GM19193 (cell line): ENCODE measurements around the gene HRC.

Source experiments
- POLR2A ChIP-seq: IDR thresholded peaks from 4 replicates; pipeline ENCODE4 v1.6.1; 2011; ENCODE audit not compliant: insufficient read depth, insufficient read length; ENCODE audit errors: extremely low read depth

The HRC gene

DNA sequence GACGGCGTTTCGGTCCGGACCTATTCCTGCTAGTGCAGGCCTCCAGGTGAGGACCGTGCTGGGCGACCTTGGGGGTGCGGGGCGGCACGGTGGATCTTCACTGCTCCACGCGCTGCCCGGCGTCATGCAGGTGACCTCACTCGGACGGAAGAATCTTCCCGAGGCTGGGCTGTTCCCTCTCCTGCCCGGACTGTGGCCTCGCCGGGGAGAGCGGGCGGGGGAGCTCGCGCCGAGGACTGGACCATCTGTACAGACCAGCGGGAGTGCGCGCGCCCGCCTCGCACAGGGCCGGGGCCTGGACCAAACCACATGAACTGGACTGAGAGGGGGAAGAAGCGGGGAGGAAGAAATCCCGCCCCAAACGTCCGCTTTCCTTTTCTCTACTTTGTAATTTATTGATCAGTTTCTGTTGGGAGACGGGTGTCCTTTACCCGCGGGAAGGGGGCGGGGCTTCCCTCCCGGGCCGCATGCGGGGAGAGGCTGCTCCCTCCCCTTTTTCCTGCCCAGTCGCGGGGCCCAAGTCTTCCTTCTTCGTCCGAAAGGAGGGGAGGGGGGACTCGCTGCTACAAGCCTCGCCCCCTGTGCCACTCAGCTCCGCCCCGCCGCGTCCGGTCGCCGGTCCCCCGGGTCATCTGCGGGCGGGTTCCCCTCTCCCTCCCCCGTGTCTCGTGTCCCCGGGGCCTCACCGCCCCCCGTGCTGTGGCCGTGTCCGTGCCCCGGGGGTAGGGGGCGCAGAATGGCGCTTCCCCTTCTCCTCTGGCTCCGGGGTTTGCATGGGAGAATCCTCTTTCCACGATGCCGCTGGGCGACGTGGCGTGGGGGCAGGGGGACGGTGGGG, 4.9 kb downstream of the HRC start:
- TF ChIP-seq POLR2A = no peak

- TF ChIP-seq POLR2A = no peak
Measured at GRCh38 chr19:49149652-49150105, 5.5 kb downstream of the HRC start.

GRCh38 chr19:49148784-49149651, 6.2 kb downstream of the HRC start:
- no peak for TF ChIP-seq POLR2A

DNA sequence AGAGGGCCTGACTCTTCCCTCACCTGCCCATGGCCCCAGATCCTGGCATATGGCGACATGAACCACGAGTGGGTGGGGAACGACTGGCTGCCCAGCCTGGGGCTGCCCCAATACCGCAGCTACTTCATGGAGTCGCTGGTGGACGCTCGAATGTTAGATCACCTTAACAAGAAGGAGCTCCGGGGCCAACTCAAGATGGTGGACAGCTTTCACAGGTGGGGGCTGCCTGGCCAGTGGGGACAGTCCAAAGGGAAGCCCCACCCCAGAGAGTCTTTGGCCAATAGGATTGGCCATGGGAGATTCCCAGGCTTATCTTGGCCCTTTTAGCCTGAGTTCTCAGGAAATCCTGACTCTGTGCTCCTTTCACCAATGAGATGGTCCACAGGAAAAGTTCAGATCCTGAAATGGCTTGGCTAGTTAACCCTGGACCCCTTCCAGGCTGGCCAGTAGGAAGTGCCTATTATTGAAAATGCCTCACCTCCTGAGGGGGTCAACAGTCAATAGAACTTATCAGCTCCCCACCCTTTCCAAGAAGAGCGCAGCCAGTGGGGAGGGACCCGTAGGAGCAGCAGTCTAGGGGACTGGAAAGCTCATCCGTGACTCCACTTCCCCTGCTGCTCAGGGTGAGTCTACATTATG, 7.0 kb downstream of the HRC start:
- no peak for TF ChIP-seq POLR2A

- no peak for TF ChIP-seq POLR2A
Measured at GRCh38 chr19:49145573-49146407, 9.4 kb downstream of the HRC start.

DNA sequence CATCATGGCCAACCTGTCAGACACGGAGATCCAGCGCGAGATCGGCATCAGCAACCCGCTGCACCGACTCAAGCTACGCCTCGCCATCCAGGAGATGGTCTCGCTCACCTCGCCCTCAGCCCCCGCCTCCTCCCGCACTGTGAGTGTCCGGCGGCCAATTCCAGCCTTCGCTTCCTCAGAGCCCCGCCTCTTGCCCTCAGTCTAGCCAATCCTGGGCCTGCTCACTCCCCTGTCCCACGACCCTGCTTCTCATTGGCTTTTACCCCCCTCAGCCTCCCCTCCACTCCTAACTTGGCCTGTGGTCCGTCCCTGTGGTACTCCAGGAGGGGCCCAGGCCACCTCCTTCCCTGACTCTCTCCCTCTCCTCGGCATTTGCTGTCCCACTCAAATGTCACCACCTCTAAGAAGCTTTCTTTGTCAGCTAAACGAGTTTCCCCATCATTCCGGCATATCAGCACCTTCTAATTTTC, 12.3 kb downstream of the HRC start:
- TF ChIP-seq POLR2A = no peak

DNA sequence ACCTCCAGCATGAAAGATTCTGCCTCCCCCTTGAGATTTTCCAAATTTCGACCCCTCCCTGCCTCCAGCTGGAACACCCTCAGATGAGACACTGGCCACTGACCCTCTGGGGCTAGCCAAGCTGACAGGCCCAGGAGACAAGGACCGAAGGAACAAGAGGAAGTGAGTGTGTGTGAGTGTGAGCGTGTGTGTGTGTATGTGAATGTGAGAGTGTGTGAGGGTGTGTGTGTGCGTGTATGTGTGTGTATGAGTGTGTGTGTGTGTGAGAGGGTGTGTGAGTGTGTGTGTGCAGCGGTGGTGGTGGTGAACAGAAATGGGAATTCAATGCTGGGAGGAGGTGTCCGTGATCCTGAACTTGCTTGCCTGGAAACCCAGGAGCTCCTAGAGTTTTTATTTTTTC, 13.8 kb downstream of the HRC start:
- TF ChIP-seq POLR2A = no peak

DNA sequence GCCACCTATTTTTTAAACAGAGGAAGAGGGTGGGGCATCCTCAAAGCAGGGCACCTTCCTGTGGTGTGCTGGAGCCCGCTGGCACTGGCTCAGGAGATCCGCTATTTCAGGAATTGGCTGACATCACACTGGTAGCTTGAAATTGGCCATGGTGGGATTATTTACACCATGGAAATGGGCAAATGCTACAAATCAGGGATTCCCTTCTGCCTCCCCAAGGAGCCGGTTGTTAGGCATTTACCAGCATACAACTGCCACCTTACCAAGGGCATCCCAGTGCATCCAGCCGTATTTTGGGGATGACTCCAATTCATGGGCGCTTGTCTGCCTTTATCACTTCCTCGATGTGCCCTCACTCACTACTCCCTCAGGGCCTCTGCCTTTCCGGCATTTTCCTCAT, 14.2 kb downstream of the HRC start:
- no peak for TF ChIP-seq POLR2A

GRCh38 chr19:49136771-49137171, 18.4 kb downstream of the HRC start:
- no peak for TF ChIP-seq POLR2A

DNA sequence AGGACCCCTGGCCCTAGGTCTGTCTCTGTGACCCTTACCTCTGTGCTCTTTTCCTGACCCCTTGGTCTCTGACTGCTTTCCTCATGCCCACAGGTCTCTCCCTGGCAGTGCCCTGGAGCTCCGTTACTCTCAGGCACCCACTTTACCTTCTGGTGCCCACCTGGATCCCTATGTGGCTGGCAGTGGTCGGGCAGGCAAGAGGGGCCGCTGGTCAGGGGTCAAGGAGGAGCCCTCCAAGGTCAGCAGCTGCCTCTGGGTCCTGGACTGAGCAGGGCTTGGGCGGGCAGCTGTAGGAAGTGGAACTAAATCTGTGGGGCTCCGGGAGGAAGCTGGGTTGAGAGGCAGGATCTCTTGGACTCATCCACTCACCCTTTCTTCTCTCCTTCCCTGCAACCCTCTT, 19.5 kb downstream of the HRC start:
- TF ChIP-seq POLR2A = no peak

DNA sequence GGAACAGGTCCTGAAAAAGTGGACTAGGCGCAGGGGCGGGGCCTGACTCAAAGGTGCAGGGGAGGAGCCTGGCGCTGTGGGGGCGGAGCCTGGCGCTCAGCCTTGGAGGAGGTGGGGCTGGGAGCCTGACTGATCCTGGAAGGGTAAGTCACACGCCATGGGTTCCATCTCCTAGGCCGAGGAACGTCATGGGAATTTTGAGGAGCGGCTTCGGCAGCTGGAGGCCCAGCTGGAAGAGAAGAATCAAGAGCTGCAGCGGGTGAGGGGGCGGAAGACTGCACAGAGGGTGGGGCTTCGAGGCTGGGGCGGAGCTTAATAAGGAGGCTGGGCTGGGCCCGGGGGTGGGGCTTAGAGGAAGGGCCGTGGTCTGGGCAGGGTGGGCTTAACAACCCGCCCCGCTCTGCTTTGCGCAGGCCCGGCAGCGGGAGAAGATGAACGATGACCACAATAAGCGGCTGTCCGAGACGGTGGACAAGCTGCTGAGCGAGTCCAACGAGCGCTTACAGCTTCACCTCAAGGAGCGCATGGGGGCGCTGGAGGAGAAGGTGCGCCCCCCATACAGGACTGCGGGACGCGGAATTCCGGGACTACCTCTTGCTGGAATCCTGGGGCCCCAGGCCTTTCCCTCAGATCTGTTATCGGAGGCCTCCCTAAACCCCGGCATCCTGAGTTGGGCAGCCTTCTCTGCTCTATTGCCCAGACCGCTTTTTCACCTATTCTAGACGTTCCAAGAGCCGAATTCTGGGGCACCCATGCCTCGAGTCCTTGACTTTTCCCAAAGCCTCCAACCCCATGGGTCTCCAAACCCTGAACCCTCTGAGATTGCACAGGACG, 21.4 kb downstream of the HRC start:
- TF ChIP-seq POLR2A = no peak

DNA sequence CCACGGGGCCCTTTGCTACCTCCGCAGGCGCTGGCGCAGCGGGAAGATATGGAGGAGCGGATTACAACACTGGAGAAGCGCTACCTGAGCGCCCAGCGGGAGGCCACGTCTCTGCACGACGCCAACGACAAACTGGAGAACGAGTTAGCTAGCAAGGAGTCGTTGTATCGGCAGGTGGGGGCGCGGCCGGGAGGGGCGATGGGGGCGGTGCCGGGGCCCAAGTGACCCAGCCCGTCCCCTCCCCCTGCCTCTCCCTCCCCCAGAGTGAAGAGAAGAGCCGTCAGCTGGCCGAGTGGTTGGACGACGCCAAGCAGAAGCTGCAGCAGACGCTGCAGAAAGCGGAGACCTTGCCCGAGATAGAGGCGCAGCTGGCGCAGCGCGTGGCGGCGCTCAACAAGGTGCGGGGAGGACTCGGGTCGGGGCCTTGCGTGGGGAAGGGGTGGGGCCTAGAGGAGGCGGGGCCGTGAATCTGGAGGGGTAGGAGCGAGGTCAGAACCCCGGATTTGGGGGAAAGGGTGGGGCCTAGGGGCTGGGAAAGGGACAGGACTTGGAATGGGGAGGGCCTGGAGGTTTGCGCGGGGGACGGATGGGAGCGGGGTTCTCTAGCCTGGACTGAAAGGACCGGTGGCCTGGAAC, 22.1 kb downstream of the HRC start:
- no peak for TF ChIP-seq POLR2A

DNA sequence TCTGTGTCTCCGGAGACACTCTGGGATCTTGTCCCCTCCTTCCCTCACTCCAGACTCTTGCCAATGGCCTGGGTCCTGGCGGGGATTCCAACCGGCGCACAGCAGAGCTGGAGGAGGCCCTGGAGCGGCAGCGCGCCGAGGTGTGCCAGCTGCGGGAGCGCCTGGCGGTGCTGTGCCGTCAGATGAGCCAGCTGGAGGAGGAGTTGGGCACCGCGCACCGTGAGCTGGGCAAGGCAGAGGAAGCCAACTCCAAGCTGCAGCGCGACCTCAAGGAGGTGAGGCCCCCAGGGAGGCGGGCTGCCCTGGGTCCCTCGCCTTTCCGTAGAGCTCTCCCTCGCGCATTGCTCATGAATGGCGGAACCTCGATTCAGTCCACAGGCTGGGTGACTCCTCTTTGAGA, 24.9 kb downstream of the HRC start:
- TF ChIP-seq POLR2A = no peak
